GM13976 (cell line): ENCODE data around the gene ABCC4.

Source experiments
- DNase-seq: peaks from one replicate; pipeline ENCODE4 v3.0.0; 2012; ENCODE audit warnings: low spot score
- CTCF ChIP-seq: IDR thresholded peaks from 2 replicates; pipeline ENCODE4 v1.5.1; 2012; ENCODE audit warnings: borderline replicate concordance, mild to moderate bottlenecking; ENCODE audit not compliant: insufficient read depth; ENCODE audit errors: extremely low read depth, missing control alignments, control extremely low read depth
- in situ Hi-C: fragments of 300-500 bp; cut with MboI; formaldehyde crosslinking; loops from one replicate; pipeline ENCODE4 v1.12.0; 2022; ENCODE audit warnings: low sequenced_read_pairs, mixed read lengths, inconsistent platforms; ENCODE audit not compliant: unreplicated experiment

The ABCC4 gene

DNA sequence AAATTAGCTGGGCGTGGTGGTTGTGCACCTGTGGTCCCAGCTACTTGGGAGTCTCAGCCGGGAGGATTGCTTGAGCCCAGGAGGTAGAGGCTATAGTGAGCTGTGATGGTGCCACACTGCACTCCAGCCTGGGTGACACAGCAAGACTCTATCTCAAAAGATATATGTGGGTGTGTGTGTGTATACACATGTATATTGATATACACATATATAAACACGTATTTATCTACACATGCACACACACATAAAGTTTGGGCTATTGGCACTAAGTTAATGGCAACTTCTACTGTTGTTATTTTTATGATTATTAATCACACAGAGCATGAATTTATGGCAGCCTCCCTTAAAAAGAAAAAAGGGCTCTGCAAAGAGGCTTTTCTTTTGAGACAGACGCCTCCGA, 27.1 kb upstream of the ABCC4 start:
- no peak for DNase-seq
- in situ Hi-C loops, result no loop called here
- TF ChIP-seq CTCF, result no peak

DNA sequence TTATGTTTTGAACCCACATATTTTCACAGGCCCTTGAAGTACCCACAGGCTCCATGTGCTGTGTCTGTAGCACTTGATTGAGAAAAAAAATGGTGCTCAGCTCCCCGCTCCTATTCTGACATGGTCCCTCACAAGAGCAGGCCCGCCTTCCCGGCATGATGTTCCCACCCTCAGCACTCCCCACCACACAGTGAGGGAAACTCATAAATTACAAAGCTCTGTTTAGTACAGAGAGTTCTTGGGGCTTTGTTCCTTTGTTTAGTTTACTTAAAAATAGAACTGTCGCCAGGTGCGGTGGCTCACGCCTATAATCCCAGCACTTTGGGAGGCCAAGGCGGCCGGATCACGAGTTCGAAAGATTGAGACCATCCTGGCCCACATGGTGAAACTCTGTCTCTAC, 25.9 kb upstream of the ABCC4 start:
- no peak for DNase-seq
- in situ Hi-C loops, result no loop called here
- no peak for TF ChIP-seq CTCF

DNA sequence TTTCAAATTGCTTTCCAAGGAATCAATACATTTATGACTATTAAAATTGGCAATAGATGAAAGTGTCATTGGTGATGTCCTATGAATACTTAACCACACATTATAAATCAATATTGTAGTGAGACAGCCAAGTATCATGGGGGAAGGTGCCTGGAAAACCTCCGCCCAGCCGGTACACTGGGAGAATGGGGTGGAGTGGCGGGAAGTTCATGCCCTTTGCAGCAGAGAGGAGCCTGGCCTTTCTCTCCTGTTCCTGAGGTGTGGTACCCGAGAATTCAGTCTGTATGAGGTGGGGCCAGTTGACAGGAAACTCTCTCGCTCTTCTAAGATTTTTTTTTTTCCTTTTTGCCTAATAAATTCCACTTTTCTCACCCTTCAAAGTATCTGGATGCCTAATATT, 25.4 kb upstream of the ABCC4 start:
- TF ChIP-seq CTCF, result no peak
- DNase-seq, result no peak
- in situ Hi-C loops, result no loop called here

DNA sequence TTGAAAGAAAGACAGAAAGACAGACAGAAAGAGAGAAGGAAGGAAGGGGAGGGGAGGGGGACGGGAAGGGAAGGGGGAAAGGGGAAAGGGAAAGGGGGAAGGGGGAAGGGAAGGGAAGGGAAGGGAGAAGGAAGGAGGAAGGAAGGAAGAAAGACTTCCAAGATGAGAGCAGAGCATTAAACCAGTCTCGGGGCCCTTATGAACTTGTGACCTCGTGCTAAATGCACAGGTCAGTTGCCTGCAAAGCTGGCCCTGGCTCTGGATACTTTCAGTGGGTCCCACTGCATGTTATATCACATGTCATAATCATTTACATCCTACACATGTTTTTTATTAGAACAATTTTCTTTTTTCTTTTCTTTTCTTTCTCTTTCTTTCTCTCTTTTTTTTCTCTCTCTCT, 24.2 kb upstream of the ABCC4 start:
- in situ Hi-C loops, result no loop called here
- no peak for TF ChIP-seq CTCF
- DNase-seq, result no peak

DNA sequence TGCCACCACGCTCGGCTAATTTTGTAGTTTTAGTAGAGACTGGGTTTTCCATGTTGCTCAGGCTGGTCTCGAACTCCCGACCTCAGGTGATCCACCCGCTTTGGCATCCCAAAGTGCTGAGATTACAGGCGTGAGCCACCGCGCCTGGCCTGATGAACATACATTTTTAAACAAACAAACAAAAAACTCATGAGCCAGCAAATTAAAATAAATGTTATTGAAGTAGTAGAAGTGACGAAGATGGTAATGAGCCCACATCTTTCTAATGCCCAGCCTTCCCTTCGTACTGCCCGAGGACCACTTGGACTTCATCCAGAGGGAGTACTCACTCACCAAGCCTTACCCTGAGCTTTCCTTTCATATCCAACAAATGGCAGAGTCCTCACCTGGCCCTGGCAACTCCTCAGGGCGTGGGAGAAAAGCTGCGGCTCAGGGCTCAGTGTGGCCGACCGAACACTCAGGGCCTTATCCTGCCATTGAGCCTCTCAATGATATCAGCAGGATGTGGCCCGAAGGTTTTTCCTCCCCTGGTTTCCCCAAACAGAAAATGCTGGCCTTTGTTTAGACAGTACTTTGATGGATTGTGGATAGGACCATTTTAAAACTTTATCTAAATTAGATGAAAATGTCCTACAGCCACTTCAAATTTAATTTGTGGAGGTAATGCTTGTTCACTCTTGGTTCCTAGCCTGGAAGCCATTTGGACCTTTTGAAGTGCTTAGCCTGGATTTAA, 22.8 kb upstream of the ABCC4 start:
- in situ Hi-C loops, result no loop called here
- DNase-seq, result no peak
- no peak for TF ChIP-seq CTCF

- in situ Hi-C loops, result no loop called here
- DNase-seq, result no peak
- no peak for TF ChIP-seq CTCF
Measured at GRCh38 chr13:95319551-95320274, 18.5 kb upstream of the ABCC4 start.
